IMR-90 (cell line): Measurements from ENCODE around the gene A1BG. TPM values are rescaled to one million over a fixed set of nuclear protein-coding genes. Genes with fewer than 3 reads are reported as not detected.

Experiments used
- ATAC-seq: fragments of 200-7000 bp; cut with Tn5 transposase; 2 replicates; pipeline ENCODE4 v1.9.1; 2020; ENCODE audit warnings: low read depth, mild to moderate bottlenecking, moderate library complexity
- BruUV-seq: library from RNA; stranded (reverse); fragments of 400-500 nt; replicated peaks from 2 replicates; lab custom pipeline; 2021; lab: Mats Ljungman, UMichigan
- CTCF ChIA-PET: fragments of 300-600 bp; formaldehyde crosslinking; extraction: SDS; loops from one replicate; lab custom pipeline; 2021; ENCODE audit warnings: antibody characterized with exemption; lab: Yijun Ruan, JAX
- POLR2A ChIA-PET: fragments of 300-600 bp; sonication (Branson Sonifier 250); formaldehyde crosslinking; loops from one replicate; lab custom pipeline; 2022; ENCODE audit warnings: antibody characterized with exemption; ENCODE audit not compliant: unreplicated experiment; lab: Charles Lee
- DNase-seq: peaks from one replicate; pipeline ENCODE4 v3.0.0; 2013
- H2AFZ ChIP-seq: replicated peaks from 2 replicates; pipeline ENCODE3; 2013; ENCODE audit warnings: low read length, mild to moderate bottlenecking; ENCODE audit not compliant: poor library complexity
- H2AK5ac ChIP-seq: 2 replicates; pipeline ENCODE4 v1.6.1; 2013; ENCODE audit warnings: low read depth, low read length, inconsistent platforms
- H2AK9ac ChIP-seq: replicated peaks from 2 replicates; pipeline ENCODE3; 2013; ENCODE audit warnings: mild to moderate bottlenecking, low read depth, low read length, moderate library complexity; ENCODE audit not compliant: poor library complexity
- H2BK120ac ChIP-seq: 2 replicates; pipeline ENCODE4 v1.6.1; 2013; ENCODE audit warnings: low read depth, low read length, inconsistent platforms
- H2BK15ac ChIP-seq: 3 replicates; pipeline ENCODE4 v1.6.1; 2013; ENCODE audit warnings: low read depth, low read length, inconsistent platforms
- H2BK20ac ChIP-seq: 2 replicates; pipeline ENCODE4 v1.6.1; 2013; ENCODE audit warnings: low read depth, mild to moderate bottlenecking, inconsistent platforms, low read length, moderate library complexity
- H2BK5ac ChIP-seq: 2 replicates; pipeline ENCODE4 v1.6.1; 2013; ENCODE audit warnings: mild to moderate bottlenecking, low read depth, low read length, inconsistent platforms; ENCODE audit not compliant: poor library complexity, severe bottlenecking
- H3K14ac ChIP-seq: replicated peaks from 2 replicates; pipeline ENCODE4 v1.6.1; 2013; ENCODE audit warnings: low read depth, low read length, inconsistent platforms
- H3K18ac ChIP-seq: 2 replicates; pipeline ENCODE4 v1.6.1; 2013; ENCODE audit warnings: low read depth, low read length, control low read depth
- H3K23ac ChIP-seq: 2 replicates; pipeline ENCODE4 v1.6.1; 2013; ENCODE audit warnings: low read depth, low read length, inconsistent platforms
- H3K27ac ChIP-seq: 2 replicates; pipeline ENCODE4 v1.5.1; 2013; ENCODE audit warnings: mild to moderate bottlenecking, control low read depth, low read length; ENCODE audit not compliant: insufficient read depth
- H3K27me3 ChIP-seq: 2 replicates; pipeline ENCODE4 v1.6.1; 2013; ENCODE audit warnings: low read length; ENCODE audit not compliant: control insufficient read depth, insufficient read depth
- H3K36me3 ChIP-seq: 2 replicates; pipeline ENCODE4 v1.6.1; 2013; ENCODE audit warnings: low read length, mixed read lengths; ENCODE audit not compliant: control insufficient read depth, insufficient read depth
- H3K4ac ChIP-seq: 2 replicates; pipeline ENCODE4 v1.6.1; 2013; ENCODE audit warnings: low read depth, low read length, inconsistent platforms
- H3K4me1 ChIP-seq: 2 replicates; pipeline ENCODE4 v1.6.1; 2013; ENCODE audit warnings: low read length, mixed read lengths; ENCODE audit not compliant: control insufficient read depth, insufficient read depth
- H3K4me2 ChIP-seq: 2 replicates; pipeline ENCODE4 v1.6.1; 2013; ENCODE audit warnings: low read depth, mild to moderate bottlenecking, control low read depth, low read length, moderate library complexity
- H3K4me3 ChIP-seq: 2 replicates; pipeline ENCODE4 v1.5.1; 2013; ENCODE audit warnings: low read depth, mild to moderate bottlenecking, control low read depth, low read length, moderate library complexity; ENCODE audit not compliant: insufficient read depth
- H3K56ac ChIP-seq: 2 replicates; pipeline ENCODE4 v1.6.1; 2013; ENCODE audit warnings: low read length, inconsistent platforms; ENCODE audit not compliant: insufficient read depth; ENCODE audit errors: extremely low read depth
- H3K79me1 ChIP-seq, 2 experiments: 2 replicates each; pipeline ENCODE4 v1.6.1; 2013; ENCODE audit warnings: low read length in 2 of 2, inconsistent platforms in 1 of 2, low read depth in 1 of 2
- H3K9ac ChIP-seq: 2 replicates; pipeline ENCODE4 v1.6.1; 2013; ENCODE audit warnings: low read depth, low read length, control low read depth
- H3K9me1 ChIP-seq: 2 replicates; pipeline ENCODE4 v1.6.1; 2013; ENCODE audit warnings: low read length, inconsistent platforms; ENCODE audit not compliant: insufficient read depth
- H3K9me3 ChIP-seq: 2 replicates; pipeline ENCODE4 v1.6.1; 2013; ENCODE audit warnings: low read length; ENCODE audit not compliant: control insufficient read depth, insufficient read depth
- H4K20me1 ChIP-seq: 2 replicates; pipeline ENCODE4 v1.6.1; 2013; ENCODE audit warnings: low read length, inconsistent platforms; ENCODE audit not compliant: insufficient read depth
- H4K5ac ChIP-seq: 2 replicates; pipeline ENCODE4 v1.6.1; 2013; ENCODE audit warnings: mild to moderate bottlenecking, low read depth, low read length, control low read depth
- H4K8ac ChIP-seq, 2 experiments: 2 replicates each; pipeline ENCODE4 v1.6.1; 2013; ENCODE audit warnings: low read depth in 2 of 2, low read length in 2 of 2, control low read depth in 1 of 2, inconsistent platforms in 1 of 2
- H4K91ac ChIP-seq: 2 replicates; pipeline ENCODE4 v1.6.1; 2013; ENCODE audit warnings: low read depth, low read length, inconsistent platforms; ENCODE audit not compliant: insufficient read depth
- CEBPB ChIP-seq: IDR thresholded peaks from 2 replicates; pipeline ENCODE4 v1.6.1; 2012; ENCODE audit warnings: low read depth, low read length, improper control_type of control experiment
- ELK1 ChIP-seq: fragments of 150-350 bp; IDR thresholded peaks from 2 replicates; pipeline ENCODE4 v1.6.1; 2016; ENCODE audit warnings: low read depth, mild to moderate bottlenecking, low read length, moderate library complexity, borderline replicate concordance
- FOS ChIP-seq: fragments of 150-350 bp; IDR thresholded peaks from 2 replicates; pipeline ENCODE4 v1.6.1; 2016; ENCODE audit warnings: low read depth, low read length
- RAD21 ChIP-seq: IDR thresholded peaks from 2 replicates; pipeline ENCODE4 v1.6.1; 2012; ENCODE audit warnings: low read length, improper control_type of control experiment
- RCOR1 ChIP-seq: IDR thresholded peaks from 2 replicates; pipeline ENCODE4 v1.6.1; 2012; ENCODE audit warnings: mild to moderate bottlenecking, low read length, improper control_type of control experiment; ENCODE audit not compliant: insufficient replicate concordance
- WGBS, 2 experiments: methylation state at CpG; one replicate each; pipeline versions ENCODE4 v1.1.5 to v1.1.7; 2013; ENCODE audit warnings: missing lambda C conversion rate in 2 of 2; ENCODE audit not compliant: insufficient read length in 1 of 2; ENCODE audit errors: extremely low coverage in 2 of 2; 5-methylcytosine and 5-hydroxymethylcytosine counted together
- dilution Hi-C: fragments of 300-500 bp; cut with HindIII; formaldehyde crosslinking; loops from one replicate; pipeline ENCODE4 v1.14.3; 2018; ENCODE audit warnings: low sequenced_read_pairs; ENCODE audit not compliant: unreplicated experiment
- in situ Hi-C: fragments of 300-500 bp; cut with MboI; formaldehyde crosslinking; loops from 3 replicates; pipeline ENCODE4 v1.14.3; 2019; ENCODE audit warnings: low sequenced_read_pairs, inconsistent platforms, mixed read lengths
- intact Hi-C: fragments of 100-400 bp; cut with micrococcal nuclease; formaldehyde crosslinking; loops from 2 replicates; pipeline ENCODE4 v1.10.0; 2022
- polyA plus RNA-seq, 3 experiments: library from polyadenylated mRNA; depleted of rRNA; stranded (reverse); fragments of >200 nt; gene quantifications; 2 replicates each; pipeline ENCODE4 v1.2.3, GENCODE V29; 2012; ENCODE audit warnings: low replicate concordance in 1 of 3
- total RNA-seq: library from RNA; depleted of rRNA; stranded (reverse); fragments of >200 nt; gene quantifications from 2 replicates; pipeline ENCODE4 v1.2.3, GENCODE V29; 2012

Gene A1BG
- total and polyA plus RNA-seq, 2 of the 4 experiments (the other 2 are of a cell fraction): 4.5 to 54.5 TPM

GRCh38 chr19:58396691-58397532, 43.6 kb upstream of the A1BG start:
- Histone ChIP-seq H2AFZ (no peak overlapping the region), H2AK5ac (no peak overlapping the region), H4K5ac (no peak overlapping the region), H3K9ac (no peak overlapping the region), H2BK20ac (no peak overlapping the region), H3K9me3 (no peaks in the 10 kb centered on the region), H2BK5ac (no peak overlapping the region), H3K36me3 (peaks cover 26% of the 10 kb centered on the region), H2BK120ac (no peak overlapping the region), H4K91ac (no peak overlapping the region), H3K4ac (no peak overlapping the region), H3K18ac (no peak overlapping the region), H3K27ac (no peak overlapping the region), H3K4me1 (peaks cover 3% of the 10 kb centered on the region), H3K14ac (no peak overlapping the region), H3K23ac (no peak overlapping the region), H3K27me3 (no peaks in the 10 kb centered on the region), H2AK9ac (no peak overlapping the region), H4K20me1 (peaks cover 28% of the 10 kb centered on the region), H3K4me3 (no peak overlapping the region), H3K56ac (no peak overlapping the region), H3K4me2 (no peak overlapping the region), H4K8ac (no peak overlapping the region), H3K79me1 (peaks cover 9 to 35% of the 10 kb centered on the region in 2 experiments), H3K9me1 (no peaks in the 10 kb centered on the region), H2BK15ac (no peak overlapping the region)
- no peak for TF ChIP-seq CEBPB
- no peak for TF ChIP-seq RCOR1
- no peak for TF ChIP-seq FOS
- no peak for TF ChIP-seq RAD21
- no peak for TF ChIP-seq ELK1
- in situ Hi-C loops (no loop called here), intact Hi-C loops (no loop called here), dilution Hi-C loops (no loop called here)
- 61% methylated on average over 32 of the region's 58 CpGs; no CpG with 5 or more reads in 1 of the 2 experiments for whole genome bisulfite sequencing, 2 experiments
- ChIA-PET POLR2A (no interaction called here), CTCF (no interaction called here)
- ATAC-seq: no peak
- no TSS peak for BruUV-seq
- DNase-seq: no peak
